ENCODE results near the gene S100A6. TPM values are rescaled to one million over a fixed set of nuclear protein-coding genes. Genes with fewer than 3 reads are reported as not detected.

Gene S100A6
- total RNA-seq, 2 donors from 2014 or later: 367 to 608 TPM

DNA sequence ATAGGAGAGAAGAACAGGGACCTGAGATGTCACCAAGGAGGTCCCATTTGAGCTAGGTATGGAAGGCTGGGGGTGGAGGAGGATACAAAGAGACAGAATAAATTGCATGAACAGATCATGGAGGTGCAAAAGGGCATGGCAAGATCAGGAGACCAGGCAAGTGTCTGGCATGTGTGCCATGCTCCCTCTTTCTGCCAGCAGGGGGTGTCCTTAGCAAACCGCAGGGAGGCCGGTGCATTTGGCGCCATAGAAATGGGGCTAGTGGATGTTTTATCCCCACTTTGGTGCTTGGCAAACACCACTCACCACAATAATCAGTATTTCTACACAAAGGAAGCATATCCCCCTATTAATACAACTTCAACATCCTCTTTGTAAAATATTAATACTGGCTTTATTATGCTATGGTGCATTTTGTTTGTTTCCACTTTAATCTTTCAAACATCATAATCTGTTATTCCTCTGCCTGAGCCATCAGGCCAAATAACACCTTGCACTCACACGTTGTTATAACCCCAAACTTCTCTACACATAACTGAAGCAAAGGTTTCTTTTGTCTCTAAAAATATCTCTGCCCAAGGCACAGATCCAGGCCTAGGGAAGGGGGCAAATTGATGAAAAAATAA lies 25.9 kb downstream of the S100A6 start:
- H3K27ac ChIP-seq: no peak overlapping the region
- no peaks in the 10 kb centered on the region for H3K36me3 ChIP-seq
- no peaks in the 10 kb centered on the region for H3K9me3 ChIP-seq
- H3K4me3 ChIP-seq: no peak overlapping the region
- DNase-seq (ENCODE audit: low spot score) (no peak), ATAC-seq (ENCODE audit: insufficient number of reproducible peaks, low FRiP score, low read depth) (no peak)
- TF ChIP-seq, protein P1, sequence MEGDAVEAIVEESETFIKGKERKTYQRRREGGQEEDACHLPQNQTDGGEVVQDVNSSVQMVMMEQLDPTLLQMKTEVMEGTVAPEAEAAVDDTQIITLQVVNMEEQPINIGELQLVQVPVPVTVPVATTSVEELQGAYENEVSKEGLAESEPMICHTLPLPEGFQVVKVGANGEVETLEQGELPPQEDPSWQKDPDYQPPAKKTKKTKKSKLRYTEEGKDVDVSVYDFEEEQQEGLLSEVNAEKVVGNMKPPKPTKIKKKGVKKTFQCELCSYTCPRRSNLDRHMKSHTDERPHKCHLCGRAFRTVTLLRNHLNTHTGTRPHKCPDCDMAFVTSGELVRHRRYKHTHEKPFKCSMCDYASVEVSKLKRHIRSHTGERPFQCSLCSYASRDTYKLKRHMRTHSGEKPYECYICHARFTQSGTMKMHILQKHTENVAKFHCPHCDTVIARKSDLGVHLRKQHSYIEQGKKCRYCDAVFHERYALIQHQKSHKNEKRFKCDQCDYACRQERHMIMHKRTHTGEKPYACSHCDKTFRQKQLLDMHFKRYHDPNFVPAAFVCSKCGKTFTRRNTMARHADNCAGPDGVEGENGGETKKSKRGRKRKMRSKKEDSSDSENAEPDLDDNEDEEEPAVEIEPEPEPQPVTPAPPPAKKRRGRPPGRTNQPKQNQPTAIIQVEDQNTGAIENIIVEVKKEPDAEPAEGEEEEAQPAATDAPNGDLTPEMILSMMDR (IDR thresholded peaks at IDR 0.05): peak; percentile 42
- peaks cover 24 to 41% of the 10 kb centered on the region in 2 donors for H3K4me1 ChIP-seq (ENCODE audit: control insufficient read depth in 1 of 2, low read depth in 2 of 2)
- no peaks in the 10 kb centered on the region for H3K27me3 ChIP-seq (replicated peaks; ENCODE audit: insufficient read depth)

DNA sequence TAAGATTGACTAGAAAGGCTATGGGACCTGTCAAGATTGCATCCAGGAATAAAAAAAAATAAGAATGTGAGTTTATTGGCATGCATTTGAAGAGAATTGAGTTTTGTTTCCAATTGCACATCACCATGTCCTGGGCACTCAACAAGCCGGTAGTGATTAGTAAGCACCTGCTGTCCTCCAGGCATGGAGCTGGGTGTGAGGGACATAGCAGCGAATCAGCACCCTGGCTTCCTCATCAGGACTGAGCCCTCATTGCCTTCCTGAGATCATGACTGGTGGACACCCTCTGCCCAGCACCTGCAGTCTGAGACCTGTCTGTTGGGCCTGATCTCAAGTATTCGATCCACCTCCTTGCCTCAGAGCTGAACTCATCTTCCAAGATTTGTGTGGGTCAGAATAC lies 26.8 kb downstream of the S100A6 start:
- DNase-seq (ENCODE audit: low spot score) (no peak), ATAC-seq (ENCODE audit: insufficient number of reproducible peaks, low FRiP score, low read depth) (no peak)
- H3K36me3 ChIP-seq: no peaks in the 10 kb centered on the region
- no peaks in the 10 kb centered on the region for H3K9me3 ChIP-seq
- TF ChIP-seq, protein P1 (IDR thresholded peaks at IDR 0.05): no peak
- H3K4me1 ChIP-seq (ENCODE audit: control insufficient read depth in 1 of 2, low read depth in 2 of 2): peaks cover 24 to 41% of the 10 kb centered on the region in 2 donors
- no peak overlapping the region for H3K27ac ChIP-seq
- H3K27me3 ChIP-seq (replicated peaks; ENCODE audit: insufficient read depth): no peaks in the 10 kb centered on the region
- no peak overlapping the region for H3K4me3 ChIP-seq

DNA sequence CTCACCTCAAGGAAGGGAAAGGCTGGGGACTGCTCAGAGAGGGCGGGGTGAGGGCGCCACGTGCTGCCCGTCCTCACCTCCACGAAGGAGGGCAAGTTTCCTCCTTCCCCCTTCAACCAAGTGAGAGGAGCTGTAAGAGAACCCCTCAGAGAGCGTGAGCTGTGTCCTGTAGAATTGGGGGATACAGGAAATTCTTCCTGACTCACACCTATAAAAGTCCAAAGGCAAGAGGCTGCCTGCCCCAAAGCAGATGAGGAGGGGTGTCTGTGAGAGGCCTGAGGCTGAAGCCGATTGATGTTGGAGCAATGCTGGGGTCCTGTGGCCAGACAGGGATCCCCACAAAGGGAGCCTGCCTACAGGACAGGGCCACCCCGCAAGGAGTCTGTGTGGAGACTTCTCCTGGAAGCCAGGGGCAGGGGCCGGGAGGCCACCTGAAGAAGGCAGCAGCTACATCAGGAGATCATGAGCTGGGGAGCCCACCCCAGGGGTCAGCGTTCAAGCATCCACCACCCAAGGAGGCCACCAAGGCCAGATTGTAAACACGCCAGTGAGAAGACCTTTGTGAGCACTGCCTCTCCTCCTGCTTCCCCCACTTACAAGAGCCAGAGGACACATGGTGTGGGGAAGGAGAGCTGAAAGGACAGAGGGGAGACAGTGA lies 27.7 kb downstream of the S100A6 start:
- TF ChIP-seq, protein P1 (IDR thresholded peaks at IDR 0.05): no peak

DNA sequence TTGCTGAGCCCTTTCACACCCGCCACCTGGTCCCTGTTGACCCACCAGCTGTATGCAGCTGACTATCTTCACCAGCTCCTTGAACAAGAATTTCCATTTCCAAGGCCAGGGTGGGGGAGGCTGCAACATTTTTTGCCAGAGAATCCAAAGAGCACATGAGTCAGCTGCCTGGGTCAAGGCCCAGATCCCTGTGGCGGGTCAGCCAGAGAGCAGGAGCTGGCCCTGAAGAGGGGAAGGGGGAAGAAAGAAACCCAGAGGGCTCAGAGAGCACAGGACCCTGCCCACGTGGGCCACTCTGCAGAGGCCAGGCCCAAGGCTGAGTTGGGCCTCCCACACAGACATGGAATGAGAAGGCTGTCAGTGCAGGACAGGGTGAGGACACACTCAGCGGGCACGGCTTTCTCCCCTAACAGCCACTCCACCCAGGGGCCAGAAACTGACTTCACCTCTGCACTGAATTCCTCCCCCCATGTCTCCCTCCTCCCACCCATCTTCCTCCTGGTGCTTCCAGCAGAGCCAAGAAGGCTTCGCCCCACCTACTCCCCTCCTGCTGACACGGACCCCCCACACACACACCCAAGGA lies 28.9 kb downstream of the S100A6 start:
- ATAC-seq (ENCODE audit: insufficient number of reproducible peaks, low FRiP score, low read depth) (peak; percentile 92), DNase-seq (ENCODE audit: low spot score) (peak; percentile 63)
- Histone ChIP-seq H3K9me3 (no peaks in the 10 kb centered on the region), H3K4me1 (ENCODE audit: control insufficient read depth in 1 of 2, low read depth in 2 of 2) (peaks cover 24 to 41% of the 10 kb centered on the region in 2 donors), H3K36me3 (no peaks in the 10 kb centered on the region), H3K4me3 (peak overlapping the region; percentile 42), H3K27me3 (replicated peaks; ENCODE audit: insufficient read depth) (no peaks in the 10 kb centered on the region), H3K27ac (peak overlapping the region; percentile 85 to 92)
- TF ChIP-seq, protein P1 (IDR thresholded peaks at IDR 0.05): no peak

More for the DNA sequence above, 27.7 kb downstream of the S100A6 start:
- peaks cover 24 to 41% of the 10 kb centered on the region in 2 donors for H3K4me1 ChIP-seq (ENCODE audit: control insufficient read depth in 1 of 2, low read depth in 2 of 2)
- H3K9me3 ChIP-seq: no peaks in the 10 kb centered on the region
- no peaks in the 10 kb centered on the region for H3K36me3 ChIP-seq
- no peaks in the 10 kb centered on the region for H3K27me3 ChIP-seq (replicated peaks; ENCODE audit: insufficient read depth)
- DNase-seq (ENCODE audit: low spot score) (no peak), ATAC-seq (ENCODE audit: insufficient number of reproducible peaks, low FRiP score, low read depth) (no peak)
- no peak overlapping the region for H3K4me3 ChIP-seq
- H3K27ac ChIP-seq: peak overlapping the region; percentile 85 to 92

- no peak for DNase-seq (ENCODE audit: low spot score)
- no peak overlapping the region for H3K4me3 ChIP-seq
- TF ChIP-seq, protein P1 (IDR thresholded peaks at IDR 0.05): no peak
- H3K27ac ChIP-seq: peak overlapping the region; percentile 85 to 92
- H3K4me1 ChIP-seq (ENCODE audit: control insufficient read depth in 1 of 2, low read depth in 2 of 2): peaks cover 24 to 41% of the 10 kb centered on the region in 2 donors
- no peaks in the 10 kb centered on the region for H3K27me3 ChIP-seq (replicated peaks; ENCODE audit: insufficient read depth)
- no peak for ATAC-seq (ENCODE audit: insufficient number of reproducible peaks, low FRiP score, low read depth)
- no peaks in the 10 kb centered on the region for H3K9me3 ChIP-seq
- no peaks in the 10 kb centered on the region for H3K36me3 ChIP-seq
Observed at GRCh38 chr1:153506386-153506785, 29.4 kb downstream of the S100A6 start.

All from thoracic aorta (tissue), 2 donors.